ENCODE data around the gene APRT. TPM values are rescaled to one million over a fixed set of nuclear protein-coding genes. Genes with fewer than 3 reads are reported as not detected.

Gene APRT
- total and polyA plus RNA-seq, 2 of the 8 experiments (the other 6 are each of a cell fraction or from before 2014, with no cell fraction given): 221 to 267 TPM

DNA sequence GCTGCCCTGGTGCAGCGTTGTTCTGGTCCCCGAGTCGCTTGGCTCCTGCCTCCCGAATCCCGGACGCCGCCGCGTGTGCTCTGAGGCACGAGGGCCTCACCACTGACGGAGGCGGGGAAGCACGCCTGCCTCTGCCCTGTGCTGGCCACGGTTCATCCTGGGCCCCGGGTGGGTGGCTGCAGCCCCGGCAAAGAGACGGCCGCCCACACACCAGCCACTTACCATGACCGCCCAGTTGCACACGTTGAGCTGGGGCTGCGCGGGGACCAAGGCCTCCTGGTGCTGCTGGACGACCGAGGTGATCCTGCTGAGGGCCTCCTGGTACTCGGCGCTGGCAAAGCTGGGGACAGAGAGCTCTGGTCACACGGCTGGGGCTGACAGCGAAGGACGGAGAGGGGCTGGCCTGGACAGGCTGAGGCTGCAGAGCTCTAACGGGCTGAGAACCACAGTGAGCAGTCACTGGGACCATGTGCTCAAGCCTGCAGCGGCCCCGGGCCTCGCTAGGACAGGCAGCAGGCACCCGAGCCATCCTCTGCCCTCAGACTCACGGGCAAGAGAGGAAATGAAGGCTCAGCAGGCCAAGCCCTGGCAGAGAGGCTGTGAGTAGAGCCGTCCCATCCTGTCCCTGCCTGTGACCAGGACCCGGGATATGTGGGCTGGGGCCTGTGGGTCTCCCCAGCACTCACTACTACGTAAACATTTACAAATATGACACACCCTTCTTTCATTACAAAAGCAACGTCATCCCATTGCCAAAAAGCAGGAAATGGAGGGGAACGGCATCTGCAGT, 6.3 kb upstream of the APRT start (continued):
- TF ChIP-seq, protein P1, sequence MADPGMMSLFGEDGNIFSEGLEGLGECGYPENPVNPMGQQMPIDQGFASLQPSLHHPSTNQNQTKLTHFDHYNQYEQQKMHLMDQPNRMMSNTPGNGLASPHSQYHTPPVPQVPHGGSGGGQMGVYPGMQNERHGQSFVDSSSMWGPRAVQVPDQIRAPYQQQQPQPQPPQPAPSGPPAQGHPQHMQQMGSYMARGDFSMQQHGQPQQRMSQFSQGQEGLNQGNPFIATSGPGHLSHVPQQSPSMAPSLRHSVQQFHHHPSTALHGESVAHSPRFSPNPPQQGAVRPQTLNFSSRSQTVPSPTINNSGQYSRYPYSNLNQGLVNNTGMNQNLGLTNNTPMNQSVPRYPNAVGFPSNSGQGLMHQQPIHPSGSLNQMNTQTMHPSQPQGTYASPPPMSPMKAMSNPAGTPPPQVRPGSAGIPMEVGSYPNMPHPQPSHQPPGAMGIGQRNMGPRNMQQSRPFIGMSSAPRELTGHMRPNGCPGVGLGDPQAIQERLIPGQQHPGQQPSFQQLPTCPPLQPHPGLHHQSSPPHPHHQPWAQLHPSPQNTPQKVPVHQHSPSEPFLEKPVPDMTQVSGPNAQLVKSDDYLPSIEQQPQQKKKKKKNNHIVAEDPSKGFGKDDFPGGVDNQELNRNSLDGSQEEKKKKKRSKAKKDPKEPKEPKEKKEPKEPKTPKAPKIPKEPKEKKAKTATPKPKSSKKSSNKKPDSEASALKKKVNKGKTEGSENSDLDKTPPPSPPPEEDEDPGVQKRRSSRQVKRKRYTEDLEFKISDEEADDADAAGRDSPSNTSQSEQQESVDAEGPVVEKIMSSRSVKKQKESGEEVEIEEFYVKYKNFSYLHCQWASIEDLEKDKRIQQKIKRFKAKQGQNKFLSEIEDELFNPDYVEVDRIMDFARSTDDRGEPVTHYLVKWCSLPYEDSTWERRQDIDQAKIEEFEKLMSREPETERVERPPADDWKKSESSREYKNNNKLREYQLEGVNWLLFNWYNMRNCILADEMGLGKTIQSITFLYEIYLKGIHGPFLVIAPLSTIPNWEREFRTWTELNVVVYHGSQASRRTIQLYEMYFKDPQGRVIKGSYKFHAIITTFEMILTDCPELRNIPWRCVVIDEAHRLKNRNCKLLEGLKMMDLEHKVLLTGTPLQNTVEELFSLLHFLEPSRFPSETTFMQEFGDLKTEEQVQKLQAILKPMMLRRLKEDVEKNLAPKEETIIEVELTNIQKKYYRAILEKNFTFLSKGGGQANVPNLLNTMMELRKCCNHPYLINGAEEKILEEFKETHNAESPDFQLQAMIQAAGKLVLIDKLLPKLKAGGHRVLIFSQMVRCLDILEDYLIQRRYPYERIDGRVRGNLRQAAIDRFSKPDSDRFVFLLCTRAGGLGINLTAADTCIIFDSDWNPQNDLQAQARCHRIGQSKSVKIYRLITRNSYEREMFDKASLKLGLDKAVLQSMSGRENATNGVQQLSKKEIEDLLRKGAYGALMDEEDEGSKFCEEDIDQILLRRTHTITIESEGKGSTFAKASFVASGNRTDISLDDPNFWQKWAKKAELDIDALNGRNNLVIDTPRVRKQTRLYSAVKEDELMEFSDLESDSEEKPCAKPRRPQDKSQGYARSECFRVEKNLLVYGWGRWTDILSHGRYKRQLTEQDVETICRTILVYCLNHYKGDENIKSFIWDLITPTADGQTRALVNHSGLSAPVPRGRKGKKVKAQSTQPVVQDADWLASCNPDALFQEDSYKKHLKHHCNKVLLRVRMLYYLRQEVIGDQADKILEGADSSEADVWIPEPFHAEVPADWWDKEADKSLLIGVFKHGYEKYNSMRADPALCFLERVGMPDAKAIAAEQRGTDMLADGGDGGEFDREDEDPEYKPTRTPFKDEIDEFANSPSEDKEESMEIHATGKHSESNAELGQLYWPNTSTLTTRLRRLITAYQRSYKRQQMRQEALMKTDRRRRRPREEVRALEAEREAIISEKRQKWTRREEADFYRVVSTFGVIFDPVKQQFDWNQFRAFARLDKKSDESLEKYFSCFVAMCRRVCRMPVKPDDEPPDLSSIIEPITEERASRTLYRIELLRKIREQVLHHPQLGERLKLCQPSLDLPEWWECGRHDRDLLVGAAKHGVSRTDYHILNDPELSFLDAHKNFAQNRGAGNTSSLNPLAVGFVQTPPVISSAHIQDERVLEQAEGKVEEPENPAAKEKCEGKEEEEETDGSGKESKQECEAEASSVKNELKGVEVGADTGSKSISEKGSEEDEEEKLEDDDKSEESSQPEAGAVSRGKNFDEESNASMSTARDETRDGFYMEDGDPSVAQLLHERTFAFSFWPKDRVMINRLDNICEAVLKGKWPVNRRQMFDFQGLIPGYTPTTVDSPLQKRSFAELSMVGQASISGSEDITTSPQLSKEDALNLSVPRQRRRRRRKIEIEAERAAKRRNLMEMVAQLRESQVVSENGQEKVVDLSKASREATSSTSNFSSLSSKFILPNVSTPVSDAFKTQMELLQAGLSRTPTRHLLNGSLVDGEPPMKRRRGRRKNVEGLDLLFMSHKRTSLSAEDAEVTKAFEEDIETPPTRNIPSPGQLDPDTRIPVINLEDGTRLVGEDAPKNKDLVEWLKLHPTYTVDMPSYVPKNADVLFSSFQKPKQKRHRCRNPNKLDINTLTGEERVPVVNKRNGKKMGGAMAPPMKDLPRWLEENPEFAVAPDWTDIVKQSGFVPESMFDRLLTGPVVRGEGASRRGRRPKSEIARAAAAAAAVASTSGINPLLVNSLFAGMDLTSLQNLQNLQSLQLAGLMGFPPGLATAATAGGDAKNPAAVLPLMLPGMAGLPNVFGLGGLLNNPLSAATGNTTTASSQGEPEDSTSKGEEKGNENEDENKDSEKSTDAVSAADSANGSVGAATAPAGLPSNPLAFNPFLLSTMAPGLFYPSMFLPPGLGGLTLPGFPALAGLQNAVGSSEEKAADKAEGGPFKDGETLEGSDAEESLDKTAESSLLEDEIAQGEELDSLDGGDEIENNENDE (IDR thresholded peaks at IDR 0.05; ENCODE audit: insufficient replicate concordance, low read length): no peak
- no peak for TF ChIP-seq POLR2AphosphoS5 (IDR thresholded peaks at IDR 0.05; ENCODE audit: low read depth, low read length)
- TF ChIP-seq SIRT6 (IDR thresholded peaks at IDR 0.05; ENCODE audit: low read length): no peak
- TF ChIP-seq YY1 (IDR thresholded peaks at IDR 0.05; ENCODE audit: low read depth, low read length): no peak
- no peak for TF ChIP-seq FOSL1 (IDR thresholded peaks at IDR 0.05; ENCODE audit: insufficient read depth, low read depth, low read length)
- no peak for TF ChIP-seq RXRA (IDR thresholded peaks at IDR 0.05; ENCODE audit: insufficient read depth, low read depth, low read length)
- no peak for TF ChIP-seq MAX (IDR thresholded peaks at IDR 0.05)
- TF ChIP-seq SUZ12 (IDR thresholded peaks at IDR 0.05; ENCODE audit: low read length): no peak
- TF ChIP-seq TBP (IDR thresholded peaks at IDR 0.05; ENCODE audit: low read depth, low read length): no peak

All from H1 (cell line).